Measurements from ENCODE around the gene CHRM4. TPM values are rescaled to one million over a fixed set of nuclear protein-coding genes. Genes with fewer than 3 reads are reported as not detected.

CHRM4 gene
- polyA plus RNA-seq, 2 of the 4 experiments (the other 2 are of a cell fraction): 0.17 to 0.28 TPM

DNA sequence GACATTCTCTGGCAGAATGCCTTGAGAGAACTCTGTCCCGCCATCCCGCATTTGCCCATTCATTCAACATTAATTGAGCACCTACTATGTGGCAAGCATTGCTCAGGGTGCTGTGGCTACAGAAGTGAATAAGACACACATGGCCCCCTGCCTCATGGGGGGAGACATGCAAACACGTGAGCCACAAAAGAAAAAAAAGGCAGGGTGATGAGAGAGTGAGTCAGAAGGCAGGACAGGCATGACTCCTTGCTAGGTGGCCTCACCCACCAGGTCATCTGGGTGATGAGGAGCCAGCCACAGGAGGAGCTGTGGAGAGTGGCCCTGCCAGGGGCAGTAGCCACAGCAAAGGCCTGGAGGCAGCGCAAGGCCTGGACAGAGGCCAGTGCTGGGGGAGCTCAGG lies 4.9 kb downstream of the CHRM4 start:
- Histone ChIP-seq H3K4me3 (no peak overlapping the region), H3K27ac (no peak overlapping the region), H3K9me3 (no peaks in the 10 kb centered on the region), H3K4me2 (no peak overlapping the region), H3K4me1 (peaks cover 29% of the 10 kb centered on the region)
- peak in 1 of 2 experiments; percentile 41 for DNase-seq (ENCODE audit: low read depth in 1 of 2, low spot score in 1 of 2)
- ChIA-PET POLR2A (no interaction called here), CTCF (interaction anchor here (1.0 to 10.2 kb wide), 9 partner anchors 12 to 233 kb away, joined by 3 to 220 read pairs (median 15); partner anchors contain the start of genes ATG13 and MDK)
- no peak for FAIRE-seq
- ATAC-seq: no peak
- TF ChIP-seq MAZ (IDR thresholded peaks at IDR 0.05; ENCODE audit: borderline replicate concordance, low read depth, low read length) (no peak), FOSL2 (IDR thresholded peaks at IDR 0.05) (no peak), FOSL2 (CRISPR knock-in tag; IDR thresholded peaks at IDR 0.05) (peak; percentile 21; the same call in 1 of the 2 replicates)
- 65% methylated on average over 4 of the region's 4 CpGs for WGBS (ENCODE audit: missing lambda C conversion rate)

DNA sequence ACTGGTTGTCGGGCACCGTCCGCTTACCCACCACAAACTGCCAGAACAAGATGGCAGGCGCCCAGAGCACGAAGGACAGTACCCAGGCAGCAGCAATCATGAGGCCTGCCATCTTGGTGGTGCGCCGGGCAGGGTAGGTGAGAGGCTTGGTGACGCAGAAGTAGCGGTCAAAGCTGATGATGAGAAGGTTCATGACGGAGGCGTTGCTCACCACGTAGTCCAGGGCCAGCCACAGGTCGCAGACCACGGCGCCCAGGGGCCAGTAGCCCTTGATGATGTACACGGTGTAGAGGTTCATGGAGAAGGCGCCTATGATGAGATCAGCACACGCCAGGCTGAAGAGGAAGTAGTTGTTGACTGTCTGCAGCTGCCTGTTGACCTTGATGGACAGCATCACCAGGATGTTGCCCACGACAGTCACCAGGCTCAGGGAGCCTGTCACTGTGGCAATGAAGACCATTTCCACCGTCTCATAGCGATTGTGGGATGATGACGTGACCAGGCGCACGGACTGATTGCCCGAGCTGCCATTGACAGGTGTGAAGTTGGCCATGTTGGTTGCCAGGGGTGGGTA lies 5.5 kb downstream of the CHRM4 start:
- H3K9me3 ChIP-seq: no peaks in the 10 kb centered on the region
- no peak overlapping the region for H3K27ac ChIP-seq
- WGBS (ENCODE audit: missing lambda C conversion rate): 91% methylated on average over 25 of the region's 25 CpGs
- ATAC-seq (no peak), DNase-seq (ENCODE audit: low read depth in 1 of 2, low spot score in 1 of 2) (no peak), FAIRE-seq (no peak)
- CTCF ChIA-PET: interaction anchor here (1.0 to 10.2 kb wide), 7 partner anchors 13 to 233 kb away, joined by 3 to 220 read pairs (median 35); partner anchors contain the start of genes ATG13 and MDK
- peaks cover 27% of the 10 kb centered on the region for H3K4me1 ChIP-seq
- TF ChIP-seq HEYL (CRISPR knock-in tag; IDR thresholded peaks at IDR 0.05) (no peak), FOSB (CRISPR knock-in tag; IDR thresholded peaks at IDR 0.05) (no peak), EHMT2 (IDR thresholded peaks at IDR 0.05; ENCODE audit: low read depth) (no peak), NFE2L2 (conservative IDR thresholded peaks at IDR 0.05; ENCODE audit: low read length) (no peak), TP53 (CRISPR knock-in tag; IDR thresholded peaks at IDR 0.05) (no peak), CBX2 (IDR thresholded peaks at IDR 0.05; ENCODE audit: borderline replicate concordance, low read depth) (no peak), POLR2A (IDR thresholded peaks at IDR 0.05; ENCODE audit: low read length) (no peak), PHF8 (IDR thresholded peaks at IDR 0.05; ENCODE audit: borderline replicate concordance, low read depth) (no peak), MAZ (IDR thresholded peaks at IDR 0.05; ENCODE audit: borderline replicate concordance, low read depth, low read length) (no peak), RNF2 (IDR thresholded peaks at IDR 0.05; ENCODE audit: borderline replicate concordance, low read depth) (no peak), ZSCAN20 (CRISPR knock-in tag; IDR thresholded peaks at IDR 0.05) (no peak), HOXB13 (CRISPR knock-in tag; IDR thresholded peaks at IDR 0.05; ENCODE audit: low read depth) (no peak)
- TF ChIP-seq, protein P1, sequence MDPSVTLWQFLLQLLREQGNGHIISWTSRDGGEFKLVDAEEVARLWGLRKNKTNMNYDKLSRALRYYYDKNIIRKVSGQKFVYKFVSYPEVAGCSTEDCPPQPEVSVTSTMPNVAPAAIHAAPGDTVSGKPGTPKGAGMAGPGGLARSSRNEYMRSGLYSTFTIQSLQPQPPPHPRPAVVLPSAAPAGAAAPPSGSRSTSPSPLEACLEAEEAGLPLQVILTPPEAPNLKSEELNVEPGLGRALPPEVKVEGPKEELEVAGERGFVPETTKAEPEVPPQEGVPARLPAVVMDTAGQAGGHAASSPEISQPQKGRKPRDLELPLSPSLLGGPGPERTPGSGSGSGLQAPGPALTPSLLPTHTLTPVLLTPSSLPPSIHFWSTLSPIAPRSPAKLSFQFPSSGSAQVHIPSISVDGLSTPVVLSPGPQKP (IDR thresholded peaks at IDR 0.05; ENCODE audit: low read depth, low read length): no peak
- TF ChIP-seq, protein P2, sequence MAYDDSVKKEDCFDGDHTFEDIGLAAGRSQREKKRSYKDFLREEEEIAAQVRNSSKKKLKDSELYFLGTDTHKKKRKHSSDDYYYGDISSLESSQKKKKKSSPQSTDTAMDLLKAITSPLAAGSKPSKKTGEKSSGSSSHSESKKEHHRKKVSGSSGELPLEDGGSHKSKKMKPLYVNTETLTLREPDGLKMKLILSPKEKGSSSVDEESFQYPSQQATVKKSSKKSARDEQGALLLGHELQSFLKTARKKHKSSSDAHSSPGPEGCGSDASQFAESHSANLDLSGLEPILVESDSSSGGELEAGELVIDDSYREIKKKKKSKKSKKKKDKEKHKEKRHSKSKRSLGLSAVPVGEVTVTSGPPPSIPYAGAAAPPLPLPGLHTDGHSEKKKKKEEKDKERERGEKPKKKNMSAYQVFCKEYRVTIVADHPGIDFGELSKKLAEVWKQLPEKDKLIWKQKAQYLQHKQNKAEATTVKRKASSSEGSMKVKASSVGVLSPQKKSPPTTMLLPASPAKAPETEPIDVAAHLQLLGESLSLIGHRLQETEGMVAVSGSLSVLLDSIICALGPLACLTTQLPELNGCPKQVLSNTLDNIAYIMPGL (CRISPR knock-in tag; IDR thresholded peaks at IDR 0.05; ENCODE audit: borderline replicate concordance): no peak
- no peak overlapping the region for H3K4me3 ChIP-seq
- H3K4me2 ChIP-seq: no peak overlapping the region
- POLR2A ChIA-PET: no interaction called here

DNA sequence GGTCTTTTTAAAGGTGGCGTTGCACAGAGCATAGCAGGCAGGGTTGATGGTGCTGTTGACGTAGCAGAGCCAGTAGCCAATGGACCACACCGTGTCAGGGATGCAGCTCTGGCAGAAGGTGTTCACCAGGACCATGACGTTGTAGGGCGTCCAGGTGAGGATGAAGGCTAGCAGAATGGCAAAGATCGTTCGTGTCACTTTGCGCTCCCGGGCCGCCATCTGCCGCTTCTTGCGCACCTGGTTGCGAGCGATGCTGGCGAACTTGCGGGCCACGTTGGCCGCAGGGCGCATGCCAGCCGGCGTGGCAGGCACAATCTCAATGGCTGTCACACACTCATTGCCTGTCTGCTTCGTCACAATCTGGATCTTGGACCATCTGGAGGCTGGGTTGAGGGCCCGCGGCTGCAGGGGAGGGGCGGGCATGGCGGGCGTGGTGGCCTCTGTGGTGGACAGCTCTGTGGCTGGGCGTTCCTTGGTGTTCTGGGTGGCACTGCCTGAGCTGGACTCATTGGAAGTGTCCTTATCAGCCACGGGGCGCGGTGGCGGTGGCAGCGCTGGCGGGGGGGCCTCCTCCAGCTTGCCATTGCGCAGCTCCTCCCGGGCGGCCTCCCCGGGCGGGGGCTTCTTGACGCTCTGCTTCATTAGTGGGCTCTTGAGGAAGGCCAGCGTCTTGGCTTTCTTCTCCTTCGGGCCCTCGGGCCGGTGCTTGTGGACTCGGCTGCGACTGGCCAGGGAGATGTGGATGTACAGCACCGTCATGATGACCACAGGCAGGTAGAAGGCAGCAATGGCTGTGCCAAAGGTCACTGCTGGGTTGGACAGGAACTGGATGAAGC lies 6.2 kb downstream of the CHRM4 start:
- ChIA-PET CTCF (interaction anchor here (1.3 to 10.2 kb wide), 4 partner anchors 13 to 232 kb away, joined by 3 to 220 read pairs (median 30); partner anchors contain the start of genes ATG13 and MDK), POLR2A (no interaction called here)
- no peaks in the 10 kb centered on the region for H3K9me3 ChIP-seq
- TF ChIP-seq JUN (IDR thresholded peaks at IDR 0.05): no peak
- TF ChIP-seq RARB (CRISPR knock-in tag; IDR thresholded peaks at IDR 0.05): no peak
- no peak for TF ChIP-seq MYC (IDR thresholded peaks at IDR 0.05; ENCODE audit: borderline replicate concordance, low read length)
- TF ChIP-seq, protein P3, sequence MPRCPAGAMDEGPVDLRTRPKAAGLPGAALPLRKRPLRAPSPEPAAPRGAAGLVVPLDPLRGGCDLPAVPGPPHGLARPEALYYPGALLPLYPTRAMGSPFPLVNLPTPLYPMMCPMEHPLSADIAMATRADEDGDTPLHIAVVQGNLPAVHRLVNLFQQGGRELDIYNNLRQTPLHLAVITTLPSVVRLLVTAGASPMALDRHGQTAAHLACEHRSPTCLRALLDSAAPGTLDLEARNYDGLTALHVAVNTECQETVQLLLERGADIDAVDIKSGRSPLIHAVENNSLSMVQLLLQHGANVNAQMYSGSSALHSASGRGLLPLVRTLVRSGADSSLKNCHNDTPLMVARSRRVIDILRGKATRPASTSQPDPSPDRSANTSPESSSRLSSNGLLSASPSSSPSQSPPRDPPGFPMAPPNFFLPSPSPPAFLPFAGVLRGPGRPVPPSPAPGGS (IDR thresholded peaks at IDR 0.05): no peak
- TF ChIP-seq, protein P4, sequence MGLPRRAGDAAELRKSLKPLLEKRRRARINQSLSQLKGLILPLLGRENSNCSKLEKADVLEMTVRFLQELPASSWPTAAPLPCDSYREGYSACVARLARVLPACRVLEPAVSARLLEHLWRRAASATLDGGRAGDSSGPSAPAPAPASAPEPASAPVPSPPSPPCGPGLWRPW (IDR thresholded peaks at IDR 0.05): no peak
- TF ChIP-seq FOSL2 (IDR thresholded peaks at IDR 0.05): no peak
- no peak for TF ChIP-seq FOSL2 (CRISPR knock-in tag; IDR thresholded peaks at IDR 0.05)
- TF ChIP-seq GATA3 (IDR thresholded peaks at IDR 0.05; ENCODE audit: borderline replicate concordance): no peak
- no peak for TF ChIP-seq SREBF2 (IDR thresholded peaks at IDR 0.05)
- TF ChIP-seq, protein P1 (IDR thresholded peaks at IDR 0.05; ENCODE audit: low read depth, low read length): no peak
- TF ChIP-seq KDM5A (IDR thresholded peaks at IDR 0.05): no peak
- no peak for TF ChIP-seq CBX8 (IDR thresholded peaks at IDR 0.05)
- DNase-seq (ENCODE audit: low read depth in 1 of 2, low spot score in 1 of 2): no peak
- no peak overlapping the region for H3K27ac ChIP-seq
- ATAC-seq: no peak
- no peak for FAIRE-seq
- no peak overlapping the region for H3K4me2 ChIP-seq
- peaks cover 20% of the 10 kb centered on the region for H3K4me1 ChIP-seq
- 92% methylated on average over 28 of the region's 47 CpGs for WGBS (ENCODE audit: missing lambda C conversion rate)
- H3K4me3 ChIP-seq: no peak overlapping the region
